Esophagus mucosa (tissue), 1 donor: Measurements from ENCODE around the gene SYTL2. TPM values are rescaled to one million over a fixed set of nuclear protein-coding genes. Genes with fewer than 3 reads are reported as not detected.
A peak's percentile ranks its signal among the peaks of the same experiment; 100 is the strongest.
"Not testable (repeated sequence)": the region's sequence is repeated elsewhere in the genome, so short reads cannot be mapped to it uniquely, and the experiment has no call there.

ENCODE experiments used
- ATAC-seq: fragments of 200-7000 bp; cut with Tn5 transposase; one replicate; pipeline ENCODE4 v1.9.1; 2020
- total RNA-seq: library from RNA; stranded (reverse); gene quantifications from one replicate; pipeline ENCODE4 v1.2.4, GENCODE V29; 2023
- donor health status: DM: yes; HTN: yes; CAD: no.

The SYTL2 gene
- total RNA-seq, 1 donor from 2014 or later, result 4.9 TPM

GRCh38 chr11:85682330-85683305, 128.3 kb downstream of the SYTL2 start:
- peak; percentile 32 for ATAC-seq

- ATAC-seq, result no peak
Measured at GRCh38 chr11:85680897-85681296, 130.0 kb downstream of the SYTL2 start.

GRCh38 chr11:85679576-85679975, 131.4 kb downstream of the SYTL2 start:
- no peak for ATAC-seq

- no peak for ATAC-seq
Measured at GRCh38 chr11:85673393-85673792, 137.5 kb downstream of the SYTL2 start.

- no peak for ATAC-seq
Measured at GRCh38 chr11:85672105-85672902, 138.6 kb downstream of the SYTL2 start.

DNA sequence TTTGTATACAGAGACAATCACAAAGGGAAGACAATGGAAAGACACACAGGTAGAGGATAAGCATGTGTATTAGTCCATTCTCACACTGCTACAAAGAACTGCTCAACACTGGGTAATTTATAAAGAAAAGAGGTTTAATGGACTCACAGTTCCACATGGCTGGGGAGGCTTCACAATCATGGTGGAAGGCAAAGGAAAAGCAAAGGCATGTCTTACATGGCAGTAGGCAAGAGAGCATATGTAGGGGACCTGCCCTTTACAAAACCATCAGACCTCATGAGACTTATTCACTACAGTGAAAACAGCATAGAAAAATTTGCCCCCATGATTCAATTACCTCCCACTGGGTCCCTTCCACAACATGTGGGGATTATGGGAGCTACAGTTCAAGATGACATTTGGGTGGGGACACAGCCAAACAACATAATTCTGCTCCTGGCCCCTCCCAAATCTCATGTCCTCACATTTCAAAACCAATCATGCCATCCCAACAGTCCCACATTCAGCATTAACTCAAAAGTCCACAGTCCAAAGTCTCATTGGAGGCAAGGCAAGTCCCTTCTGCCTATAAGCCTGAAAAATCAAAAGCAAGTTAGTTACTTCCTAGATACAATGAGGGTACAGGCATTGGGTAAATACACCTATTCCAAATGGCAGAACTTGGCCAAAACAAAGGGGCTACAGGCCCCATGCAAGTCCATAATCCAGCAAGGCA, 139.8 kb downstream of the SYTL2 start:
- ATAC-seq, result not testable (repeated sequence)

DNA sequence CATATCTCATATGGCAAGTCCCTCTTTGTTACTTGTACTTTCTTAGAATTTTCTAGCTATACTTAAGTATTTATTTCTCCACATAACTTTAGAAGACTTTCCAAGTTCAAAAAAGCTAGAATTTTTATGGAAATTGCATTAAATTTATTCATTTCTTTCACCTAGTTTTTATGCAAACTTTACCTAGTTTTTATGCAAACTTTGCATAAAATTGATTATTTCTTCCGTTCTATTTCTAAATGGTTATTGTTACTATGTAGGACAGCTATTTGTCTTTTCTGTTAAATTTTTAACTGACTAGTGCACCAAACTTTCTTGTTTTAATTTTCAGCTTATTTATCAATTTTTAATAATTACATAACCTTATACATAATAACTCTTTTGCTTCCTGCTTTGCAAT, 142.8 kb downstream of the SYTL2 start:
- no peak for ATAC-seq

- no peak for ATAC-seq
Measured at GRCh38 chr11:85666687-85667086, 144.3 kb downstream of the SYTL2 start.

DNA sequence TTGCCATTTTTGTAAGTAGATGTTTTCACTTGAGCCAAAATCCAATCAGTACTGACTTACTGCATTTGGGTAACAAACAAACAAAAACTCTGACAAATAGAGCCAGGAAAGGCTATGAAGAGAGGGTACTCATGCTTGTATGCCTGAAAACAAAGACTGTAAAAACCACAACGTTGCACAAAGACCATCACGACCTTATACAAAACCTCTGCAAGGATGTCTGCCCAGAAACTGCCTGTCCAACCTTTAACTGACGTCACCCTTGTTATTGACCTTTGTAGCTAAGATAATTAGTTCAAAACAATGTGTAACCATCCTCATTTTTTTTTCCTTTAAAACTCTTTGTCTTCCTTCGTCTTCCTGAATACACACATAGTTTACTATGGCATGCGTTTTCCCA, 145.2 kb downstream of the SYTL2 start:
- no peak for ATAC-seq

DNA sequence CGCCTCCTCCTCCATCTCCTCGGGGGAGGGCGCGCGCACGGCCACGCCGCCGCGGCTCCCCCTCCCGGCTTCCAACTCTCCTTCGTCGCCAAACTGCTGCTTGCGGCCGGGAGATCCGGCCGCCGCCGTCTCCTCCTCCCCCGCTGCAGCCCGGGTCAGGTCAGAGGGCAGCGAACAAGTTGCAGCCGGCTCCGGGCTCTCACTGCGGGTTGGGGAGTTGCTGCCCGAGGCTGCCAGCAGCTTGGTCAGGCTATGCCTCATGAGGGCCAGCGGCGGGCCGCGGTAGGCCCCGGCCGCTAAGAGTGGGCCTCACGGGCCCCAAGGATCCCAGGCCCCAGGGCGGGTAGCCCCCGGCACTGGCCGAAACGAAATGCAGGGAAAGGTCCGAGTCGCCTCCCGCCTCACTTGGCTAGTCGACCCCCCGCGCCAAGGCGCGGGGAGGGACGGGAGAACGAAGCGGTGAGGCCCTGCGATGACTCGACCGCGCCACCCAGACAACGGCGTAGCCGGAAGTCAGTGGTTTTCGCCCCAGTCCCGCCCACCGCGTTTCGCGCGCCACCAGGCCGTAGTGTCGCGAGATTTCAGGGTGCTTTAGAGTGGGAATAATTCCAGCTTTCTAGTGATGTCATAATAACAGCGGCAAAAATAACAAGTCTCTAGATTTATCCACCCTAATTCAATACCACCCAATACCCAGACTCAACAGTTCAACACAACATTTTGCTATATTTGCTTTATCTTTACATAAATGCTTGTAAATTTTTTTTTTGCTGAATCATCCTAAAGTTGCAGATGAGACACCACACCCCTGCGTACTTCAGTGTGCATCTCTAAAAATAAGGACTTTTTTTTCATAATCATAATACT, 146.1 kb downstream of the SYTL2 start, which contains the start of gene CREBZF:
CREBZF (minus strand) TSS at position 515 of the 867 bp plus-strand sequence; CDS start at position 261, 254 bp downstream.
- peak; percentile 98 for ATAC-seq

- ATAC-seq, result peak; percentile 71
Measured at GRCh38 chr11:85663753-85664614, 147.0 kb downstream of the SYTL2 start.

GRCh38 chr11:85663080-85663752, 147.7 kb downstream of the SYTL2 start:
- ATAC-seq, result no peak

GRCh38 chr11:85661972-85662664, 148.8 kb downstream of the SYTL2 start:
- ATAC-seq, result no peak

- ATAC-seq, result no peak
Measured at GRCh38 chr11:85658180-85658579, 152.8 kb downstream of the SYTL2 start.

DNA sequence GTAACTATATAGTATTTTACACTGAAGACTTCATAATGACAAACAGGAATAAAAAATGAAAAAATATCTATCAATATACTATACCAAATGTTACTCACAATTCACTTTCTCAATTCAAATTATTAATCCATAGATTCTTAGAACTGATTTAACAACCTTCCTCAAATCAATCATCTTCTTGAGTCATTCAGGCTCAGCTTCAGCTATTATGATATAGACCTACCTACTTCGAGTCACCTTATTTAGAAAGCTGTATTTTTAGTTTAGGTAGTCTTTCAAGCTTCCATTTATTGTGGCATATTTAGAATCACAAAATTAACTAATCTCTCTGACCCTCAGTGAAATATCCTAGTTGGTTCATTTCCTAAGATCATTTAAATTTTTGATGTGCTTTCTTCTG, 154.2 kb downstream of the SYTL2 start:
- no peak for ATAC-seq

DNA sequence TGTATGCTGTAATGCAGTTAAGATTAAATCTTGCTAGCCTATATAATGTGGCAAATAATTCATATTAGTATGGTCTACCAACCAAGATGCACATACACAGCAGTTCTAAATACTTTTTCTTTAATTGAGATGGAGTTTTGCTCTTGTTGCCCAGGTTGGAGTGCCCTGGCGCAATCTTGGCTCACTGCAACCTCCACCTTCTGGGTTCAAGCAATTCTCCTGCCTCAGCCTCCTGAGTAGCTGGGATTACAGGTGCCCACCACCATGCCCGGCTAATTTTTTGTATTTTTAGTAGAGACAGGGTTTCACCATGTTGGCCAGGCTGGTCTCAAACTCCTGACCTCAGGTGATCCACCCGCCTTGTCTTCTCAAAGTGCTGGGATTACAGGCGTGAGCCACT, 156.6 kb downstream of the SYTL2 start:
- ATAC-seq, result not testable (repeated sequence)

- no peak for ATAC-seq
Measured at GRCh38 chr11:85652786-85653447, 158.0 kb downstream of the SYTL2 start.

GRCh38 chr11:85651118-85651517, 159.8 kb downstream of the SYTL2 start:
- ATAC-seq, result no peak
